Measurements from ENCODE around the gene AFAP1L2.
A peak's percentile ranks its signal among the peaks of the same experiment; 100 is the strongest.

The AFAP1L2 gene

GRCh38 chr10:114430688-114431413 is 26.5 kb upstream of the AFAP1L2 start:
- ChIA-PET POLR2A (ENCODE audit: low non-redundant PET) (no interaction called here), CTCF (no interaction called here)
- H3K27ac ChIP-seq: peak overlapping the region; percentile 63
- TF ChIP-seq CTCF (conservative IDR thresholded peaks at IDR 0.05; ENCODE audit: low read depth): no peak
- no peak for DNase-seq (ENCODE audit: low spot score)

GRCh38 chr10:114429581-114430335 is 25.5 kb upstream of the AFAP1L2 start:
- DNase-seq (ENCODE audit: low spot score): no peak
- no peak for TF ChIP-seq CTCF (conservative IDR thresholded peaks at IDR 0.05; ENCODE audit: low read depth)
- CTCF ChIA-PET: interaction anchor here (0.7 to 1.4 kb wide), 2 partner anchors 81 to 126 kb away, joined by 3 read pairs; no protein-coding TSS in a partner anchor
- POLR2A ChIA-PET (ENCODE audit: low non-redundant PET): no interaction called here
- no peak overlapping the region for H3K27ac ChIP-seq

- POLR2A ChIA-PET (ENCODE audit: low non-redundant PET): no interaction called here
- CTCF ChIA-PET: interaction anchor here (1.0 kb wide), 2 partner anchors 123 to 359 kb away, joined by 3 to 6 read pairs; no protein-coding TSS in a partner anchor
These were observed 23.0 kb upstream of the AFAP1L2 start for GRCh38 chr10:114427124-114427852.

GRCh38 chr10:114426476-114426875 is 22.2 kb upstream of the AFAP1L2 start:
- no peak overlapping the region for H3K27ac ChIP-seq
- TF ChIP-seq CTCF (conservative IDR thresholded peaks at IDR 0.05; ENCODE audit: low read depth): no peak
- CTCF ChIA-PET: interaction anchor here (0.6 to 0.9 kb wide), 3 partner anchors 13 to 122 kb away, joined by 3 to 4 read pairs (median 3); no protein-coding TSS in a partner anchor
- POLR2A ChIA-PET (ENCODE audit: low non-redundant PET): no interaction called here
- DNase-seq (ENCODE audit: low spot score): no peak

More at GRCh38 chr10:114427124-114427852, 23.0 kb upstream of the AFAP1L2 start:
- DNase-seq (ENCODE audit: low spot score): no peak
- no peak overlapping the region for H3K27ac ChIP-seq
- TF ChIP-seq CTCF (conservative IDR thresholded peaks at IDR 0.05; ENCODE audit: low read depth): no peak

GRCh38 chr10:114420811-114421485 is 16.6 kb upstream of the AFAP1L2 start:
- H3K27ac ChIP-seq: no peak overlapping the region
- CTCF ChIA-PET: no interaction called here
- peak; percentile 41 for DNase-seq (ENCODE audit: low spot score)
- POLR2A ChIA-PET (ENCODE audit: low non-redundant PET): no interaction called here
- no peak for TF ChIP-seq CTCF (conservative IDR thresholded peaks at IDR 0.05; ENCODE audit: low read depth)

GRCh38 chr10:114418109-114418508 is 13.8 kb upstream of the AFAP1L2 start:
- no peak overlapping the region for H3K27ac ChIP-seq
- no peak for DNase-seq (ENCODE audit: low spot score)
- ChIA-PET POLR2A (ENCODE audit: low non-redundant PET) (no interaction called here), CTCF (no interaction called here)
- TF ChIP-seq CTCF (conservative IDR thresholded peaks at IDR 0.05; ENCODE audit: low read depth): no peak
